H1 (cell line): Measurements from ENCODE around the gene HLA-DMB. TPM values are rescaled to one million over a fixed set of nuclear protein-coding genes. Genes with fewer than 3 reads are reported as not detected.

Experiments
- CTCF ChIA-PET: fragments of 300-600 bp; sonication (Branson Sonifier 250); formaldehyde crosslinking; loops from one replicate; lab custom pipeline; 2021; ENCODE audit not compliant: partially characterized antibody; lab: Charles Lee
- POLR2A ChIA-PET: fragments of 300-600 bp; sonication (Branson Sonifier 250); formaldehyde crosslinking; loops from one replicate; lab custom pipeline; 2021; ENCODE audit warnings: inconsistent platforms; ENCODE audit not compliant: partially characterized antibody; lab: Charles Lee
- DNase-seq, 2 experiments: peaks; one replicate each; pipeline versions ENCODE4 v3.0.0 to v3.0.0-alpha.2; 2010 to 2022; ENCODE audit warnings: low spot score in 2 of 2, low read depth in 1 of 2, mixed read lengths in 1 of 2
- FAIRE-seq: peaks from 2 replicates; lab custom pipeline; 2011; peaks lifted over from hg19 to GRCh38; lab: Jason Lieb, UNC
- H2AFZ ChIP-seq: 2 replicates; pipeline ENCODE4 v1.8.1; 2012; ENCODE audit warnings: low read length, inconsistent platforms
- H2AK5ac ChIP-seq: 2 replicates; pipeline ENCODE4 v1.6.1; 2013; ENCODE audit warnings: low read depth, low read length
- H2BK120ac ChIP-seq: replicated peaks from 2 replicates; pipeline ENCODE3; 2013; ENCODE audit warnings: low read depth, low read length, inconsistent platforms
- H2BK12ac ChIP-seq: 2 replicates; pipeline ENCODE4 v1.6.1; 2013; ENCODE audit warnings: low read depth, low read length
- H2BK15ac ChIP-seq: 2 replicates; pipeline ENCODE4 v1.6.1; 2013; ENCODE audit warnings: low read length
- H2BK20ac ChIP-seq: 2 replicates; pipeline ENCODE4 v1.6.1; 2013; ENCODE audit warnings: low read length
- H2BK5ac ChIP-seq: 2 replicates; pipeline ENCODE4 v1.6.1; 2013; ENCODE audit warnings: low read depth, low read length
- H3K14ac ChIP-seq: 2 replicates; pipeline ENCODE4 v1.6.1; 2013; ENCODE audit warnings: inconsistent platforms; ENCODE audit not compliant: insufficient read length
- H3K18ac ChIP-seq: 2 replicates; pipeline ENCODE4 v1.6.1; 2013; ENCODE audit warnings: low read length; ENCODE audit errors: extremely low read depth
- H3K23ac ChIP-seq: 2 replicates; pipeline ENCODE4 v1.6.1; 2013; ENCODE audit warnings: inconsistent platforms; ENCODE audit not compliant: insufficient read length
- H3K23me2 ChIP-seq: 2 replicates; pipeline ENCODE4 v1.6.1; 2013; ENCODE audit warnings: low read depth, low read length
- H3K27ac ChIP-seq: 2 replicates; pipeline ENCODE4 v1.6.1; 2011; ENCODE audit warnings: low read depth, low read length, inconsistent platforms
- H3K27me3 ChIP-seq, 4 experiments: replicated peaks in 1 of 4; 1 replicate in 1 of 4; 2 replicates in 3 of 4; pipeline versions ENCODE4 v1.6.1 to v1.8.1; 2011 to 2013; ENCODE audit warnings: low read length in 3 of 4, mild to moderate bottlenecking in 3 of 4, inconsistent platforms in 2 of 4, mixed read lengths in 2 of 4, moderate library complexity in 1 of 4; ENCODE audit not compliant: control insufficient read depth in 3 of 4, insufficient read depth in 3 of 4; ENCODE audit errors: extremely low read depth in 1 of 4
- H3K36me3 ChIP-seq, 4 experiments: 2 replicates each; pipeline versions ENCODE4 v1.6.1 to v1.8.1; 2011 to 2013; ENCODE audit warnings: mild to moderate bottlenecking in 4 of 4, low read length in 3 of 4, moderate library complexity in 2 of 4, control low read depth in 1 of 4, inconsistent platforms in 1 of 4; ENCODE audit not compliant: insufficient read depth in 4 of 4, control insufficient read depth in 2 of 4
- H3K4ac ChIP-seq: replicated peaks from 2 replicates; pipeline ENCODE3; 2013; ENCODE audit warnings: low read length, low read depth, mixed read lengths, inconsistent platforms; ENCODE audit not compliant: insufficient read length
- H3K4me1 ChIP-seq, 4 experiments: replicated peaks in 1 of 4; 1 replicate in 1 of 4; 2 replicates in 3 of 4; pipeline versions ENCODE4 v1.6.1 to v1.8.1; 2011 to 2013; ENCODE audit warnings: low read length in 3 of 4, inconsistent platforms in 2 of 4, mixed read lengths in 1 of 4; ENCODE audit not compliant: insufficient read depth in 4 of 4, control insufficient read depth in 3 of 4
- H3K4me2 ChIP-seq, 2 experiments: 2 replicates each; pipeline versions ENCODE4 v1.6.1 to v1.8.1; 2011 to 2013; ENCODE audit warnings: low read depth in 2 of 2, low read length in 2 of 2, control low read depth in 1 of 2, inconsistent platforms in 1 of 2, mild to moderate bottlenecking in 1 of 2; ENCODE audit not compliant: insufficient read depth in 1 of 2
- H3K4me3 ChIP-seq, 4 experiments: fragments of 200-600, 300-600 bp in 1 of 4; sonication (generic), shearing (Covaris generic), sonication (Bioruptor Twin) in 1 of 4; 2 replicates each; pipeline versions ENCODE4 v1.5.1 to v1.8.1; 2011 to 2016; ENCODE audit warnings: low read length in 4 of 4, low read depth in 3 of 4, control low read depth in 2 of 4, inconsistent platforms in 2 of 4, mild to moderate bottlenecking in 2 of 4, mixed read lengths in 1 of 4, moderate library complexity in 1 of 4; ENCODE audit not compliant: insufficient read depth in 2 of 4; ENCODE audit errors: extremely low read depth in 1 of 4
- H3K56ac ChIP-seq: replicated peaks from 2 replicates; pipeline ENCODE3; 2013; ENCODE audit warnings: low read depth, mild to moderate bottlenecking, mixed read lengths, low read length, inconsistent platforms; ENCODE audit not compliant: insufficient read length
- H3K79me1 ChIP-seq: 2 replicates; pipeline ENCODE4 v1.6.1; 2013; ENCODE audit warnings: low read depth, low read length, control low read depth
- H3K79me2 ChIP-seq, 2 experiments: 2 replicates each; pipeline versions ENCODE4 v1.6.1 to v1.8.1; 2012 to 2013; ENCODE audit warnings: low read length in 2 of 2, mild to moderate bottlenecking in 2 of 2, inconsistent platforms in 1 of 2; ENCODE audit not compliant: insufficient read depth in 2 of 2, control insufficient read depth in 1 of 2
- H3K9ac ChIP-seq, 4 experiments: replicated peaks in 1 of 4; 1 replicate in 1 of 4; 2 replicates in 3 of 4; pipeline versions ENCODE4 v1.6.1 to v1.8.1; 2011 to 2013; ENCODE audit warnings: low read depth in 3 of 4, low read length in 3 of 4, control low read depth in 2 of 4, mild to moderate bottlenecking in 2 of 4, moderate library complexity in 2 of 4, inconsistent platforms in 1 of 4; ENCODE audit errors: extremely low read depth in 1 of 4
- H3K9me3 ChIP-seq, 2 experiments: 2 replicates each; pipeline versions ENCODE4 v1.6.1 to v1.8.1; 2012 to 2013; ENCODE audit warnings: mild to moderate bottlenecking in 2 of 2, moderate library complexity in 2 of 2, control low read depth in 1 of 2, inconsistent platforms in 1 of 2, low read depth in 1 of 2, low read length in 1 of 2, mixed read lengths in 1 of 2; ENCODE audit not compliant: insufficient read depth in 2 of 2
- H4K20me1 ChIP-seq, 2 experiments: replicated peaks in 1 of 2; 2 replicates each; pipeline versions ENCODE3 to v1.8.1; 2011 to 2013; ENCODE audit warnings: inconsistent platforms in 2 of 2, low read length in 2 of 2, mild to moderate bottlenecking in 1 of 2; ENCODE audit not compliant: insufficient read depth in 2 of 2, control insufficient read depth in 1 of 2
- H4K5ac ChIP-seq: 2 replicates; pipeline ENCODE4 v1.6.1; 2013; ENCODE audit warnings: low read length, low read depth, mixed read lengths, inconsistent platforms; ENCODE audit not compliant: insufficient read length
- H4K8ac ChIP-seq: 2 replicates; pipeline ENCODE4 v1.8.0; 2013; ENCODE audit warnings: mild to moderate bottlenecking, moderate library complexity, low read length, inconsistent platforms; ENCODE audit not compliant: insufficient read depth; ENCODE audit errors: extremely low read depth
- H4K91ac ChIP-seq: replicated peaks from 2 replicates; pipeline ENCODE3; 2013; ENCODE audit warnings: low read length, mixed read lengths, inconsistent platforms; ENCODE audit not compliant: insufficient read length
- CHD2 ChIP-seq: IDR thresholded peaks from 2 replicates; pipeline ENCODE4 v1.6.1; 2012; ENCODE audit warnings: low read length, improper control_type of control experiment
- CREB1 ChIP-seq: IDR thresholded peaks from 2 replicates; pipeline ENCODE4 v1.6.1; 2012; ENCODE audit warnings: inconsistent platforms
- POLR2A ChIP-seq, 2 experiments: IDR thresholded peaks; 1 replicate in 1 of 2; 2 replicates in 1 of 2; pipeline ENCODE4 v1.6.1; 2011; ENCODE audit warnings: low read depth in 2 of 2, low read length in 2 of 2, mild to moderate bottlenecking in 2 of 2; ENCODE audit errors: control extremely low read depth in 1 of 2
- POLR2AphosphoS5 ChIP-seq: IDR thresholded peaks from 2 replicates; pipeline ENCODE4 v1.6.1; 2011; ENCODE audit warnings: low read depth, low read length
- WGBS, 2 experiments: shearing (Covaris generic) in 1 of 2; methylation state at CpG; one replicate each; pipeline versions ENCODE4 v1.1.6 to v1.1.7; 2013 to 2015; ENCODE audit warnings: low lambda C conversion rate in 2 of 2, mixed read lengths in 2 of 2, inconsistent platforms in 1 of 2, low coverage in 1 of 2, missing lambda C conversion rate in 1 of 2; ENCODE audit not compliant: insufficient replicate concordance in 2 of 2, insufficient coverage in 1 of 2, insufficient read length in 1 of 2; ENCODE audit errors: extremely low coverage in 1 of 2, missing lambda C conversion rate in 1 of 2; 5-methylcytosine and 5-hydroxymethylcytosine counted together
- polyA plus RNA-seq, 7 experiments: library from polyadenylated mRNA; depleted of rRNA in 3 of 7; stranded (reverse) in 5 of 7; unstranded in 2 of 7; fragments of >200 nt in 5 of 7; fragments of 200-250 nt in 2 of 7; gene quantifications; 1 replicate in 5 of 7; 2 replicates in 1 of 7; 4 replicates in 1 of 7; pipeline versions ENCODE4 v1.2.1 to v1.2.3, GENCODE V29; 2011 to 2013; ENCODE audit warnings: missing spikeins in 2 of 7, mixed read lengths in 2 of 7
- total RNA-seq: library from RNA; stranded (reverse); fragmentation: NEBNext Ultra II Directional; extraction: Animal tissue kit (Norgen Biotek cat#: 25700); gene quantifications from 2 replicates; pipeline ENCODE4 v1.2.1, GENCODE V29; 2021

Gene HLA-DMB
- total and polyA plus RNA-seq, 2 of the 8 experiments (the other 6 are each of a cell fraction or from before 2014, with no cell fraction given) = 2.7 to 4.7 TPM

DNA sequence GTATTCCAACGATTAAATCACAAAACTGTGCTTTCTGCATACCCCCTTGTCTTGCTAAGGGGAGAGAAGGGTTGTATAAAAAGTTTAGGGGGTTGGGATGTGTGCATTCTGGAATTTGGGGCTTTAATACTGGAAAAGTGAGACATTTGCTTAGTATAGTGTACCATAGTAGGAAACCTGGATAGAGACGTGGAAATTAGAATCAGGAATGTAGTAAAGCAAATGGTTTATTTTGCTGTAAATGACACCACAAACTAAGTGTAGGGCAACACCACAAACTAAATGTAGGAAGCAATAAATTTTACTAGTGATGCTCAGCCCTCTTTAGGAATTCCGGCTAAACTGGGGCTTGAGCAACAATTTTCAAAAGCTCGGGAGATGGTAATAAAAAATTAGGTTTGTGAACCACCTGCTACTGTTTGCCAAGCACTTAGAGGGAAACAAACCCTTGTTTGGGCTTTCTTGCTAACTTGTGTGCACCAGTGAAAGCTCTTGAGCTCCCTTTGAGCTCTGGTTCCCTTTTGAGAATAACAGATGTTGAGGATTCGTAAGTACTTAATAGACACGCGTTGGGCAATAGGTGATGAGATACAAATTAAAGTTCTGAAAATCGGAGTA lies 41.4 kb upstream of the HLA-DMB start:
- Histone ChIP-seq H3K79me1 (peaks cover 6% of the 10 kb centered on the region), H3K4ac (no peak overlapping the region), H3K23ac (no peak overlapping the region), H2BK5ac (no peak overlapping the region), H2AK5ac (no peak overlapping the region), H2AFZ (no peak overlapping the region), H3K79me2 (peaks cover 0 to 25% of the 10 kb centered on the region in 2 experiments; a peak in 2 of 4 replicates), H4K5ac (no peak overlapping the region), H3K4me1 (0 out of 7 replicates have a peak, but pooled peaks cover 0 to 2% (median 0%) of the 10 kb centered on the region in 4 experiments), H3K9ac (no peak overlapping the region), H3K23me2 (no peaks in the 10 kb centered on the region), H3K18ac (no peak overlapping the region), H2BK20ac (no peak overlapping the region), H2BK120ac (no peak overlapping the region), H3K4me2 (no peak overlapping the region), H3K4me3 (no peak overlapping the region), H4K20me1 (peaks cover 24 to 28% of the 10 kb centered on the region in 2 experiments), H2BK15ac (no peak overlapping the region), H3K9me3 (no peaks in the 10 kb centered on the region), H3K56ac (no peak overlapping the region), H4K91ac (no peak overlapping the region), H2BK12ac (no peak overlapping the region), H3K36me3 (peaks cover 33 to 50% (median 42%) of the 10 kb centered on the region in 4 experiments), H4K8ac (no peak overlapping the region), H3K27ac (no peak overlapping the region), H3K27me3 (no peaks in the 10 kb centered on the region), H3K14ac (no peak overlapping the region)
- no peak for FAIRE-seq
- CTCF ChIA-PET = interaction anchor here (0.8 to 6.6 kb wide), 7 partner anchors 12 to 319 kb away, joined by 3 to 110 read pairs (median 3); partner anchors contain the start of gene BRD2
- 83% methylated on average over 8 of the region's 8 CpGs; no CpG with 5 or more reads in 1 of the 2 experiments for WGBS, 2 experiments
- peak; percentile 10; the same call in 1 of the 2 replicates for TF ChIP-seq CHD2
- TF ChIP-seq POLR2AphosphoS5 = peak; percentile 41; the same call in 1 of the 2 replicates
- TF ChIP-seq CREB1 = no peak
- TF ChIP-seq POLR2A (IDR thresholded peaks at IDR 0.05; ENCODE audit: control extremely low read depth in 1 of 2, low read depth in 2 of 2, low read length in 2 of 2) = peak in 1 of 2 experiments; percentile 86; a peak in 1 of 3 replicates
- POLR2A ChIA-PET = interaction anchor here (0.7 to 33.3 kb wide), 12 partner anchors 2 to 191 kb away, joined by 3 to 1158 read pairs (median 4); partner anchors contain the start of genes BRD2, HLA-DMA and HLA-DOA
- DNase-seq = no peak
